Muscle layer of duodenum (tissue), 2 donors: Measurements from ENCODE around the gene KRTAP9-7.
"Not testable (repeated sequence)": the region's sequence is repeated elsewhere in the genome, so short reads cannot be mapped to it uniquely, and the experiment has no call there.

ENCODE experiments used
- H3K27ac ChIP-seq: one replicate; pipeline ENCODE4 v1.7.0; 2013; ENCODE audit warnings: mild to moderate bottlenecking, low read length
- H3K27me3 ChIP-seq: one replicate; pipeline ENCODE4 v1.7.0; 2013; ENCODE audit warnings: low read depth, mild to moderate bottlenecking, control low read depth, low read length
- H3K36me3 ChIP-seq, 2 donors: one replicate each; pipeline ENCODE4 v1.7.0; 2013; ENCODE audit warnings: low read length in 2 of 2, control low read depth in 1 of 2, mild to moderate bottlenecking in 1 of 2; ENCODE audit not compliant: insufficient read depth in 2 of 2, control insufficient read depth in 1 of 2
- H3K4me1 ChIP-seq, 2 donors: one replicate each; pipeline ENCODE4 v1.7.0; 2013; ENCODE audit warnings: low read length in 2 of 2, mild to moderate bottlenecking in 2 of 2, control low read depth in 1 of 2, moderate library complexity in 1 of 2; ENCODE audit not compliant: insufficient read depth in 2 of 2, control insufficient read depth in 1 of 2
- H3K4me3 ChIP-seq, 2 donors: one replicate each; pipeline ENCODE4 v1.7.0; 2013; ENCODE audit warnings: low read length in 2 of 2, low read depth in 1 of 2, mild to moderate bottlenecking in 1 of 2
- H3K9me3 ChIP-seq, 2 donors: one replicate each; pipeline ENCODE4 v1.7.0; 2013; ENCODE audit warnings: low read length in 2 of 2, control low read depth in 1 of 2, mild to moderate bottlenecking in 1 of 2; ENCODE audit not compliant: control insufficient read depth in 1 of 2
- donor health status: healthy.

Gene KRTAP9-7

GRCh38 chr17:41275648-41276190, at the start of gene KRTAP9-7:
Gene KRTAP9-7, plus strand, starts transcription at chr17:41275698. Its CDS starts 0 bp downstream, at chr17:41275698.
- H3K4me3 ChIP-seq, H3K36me3 ChIP-seq, H3K9me3 ChIP-seq, H3K27me3 ChIP-seq, H3K27ac ChIP-seq, H3K4me1 ChIP-seq: not testable (repeated sequence)

DNA sequence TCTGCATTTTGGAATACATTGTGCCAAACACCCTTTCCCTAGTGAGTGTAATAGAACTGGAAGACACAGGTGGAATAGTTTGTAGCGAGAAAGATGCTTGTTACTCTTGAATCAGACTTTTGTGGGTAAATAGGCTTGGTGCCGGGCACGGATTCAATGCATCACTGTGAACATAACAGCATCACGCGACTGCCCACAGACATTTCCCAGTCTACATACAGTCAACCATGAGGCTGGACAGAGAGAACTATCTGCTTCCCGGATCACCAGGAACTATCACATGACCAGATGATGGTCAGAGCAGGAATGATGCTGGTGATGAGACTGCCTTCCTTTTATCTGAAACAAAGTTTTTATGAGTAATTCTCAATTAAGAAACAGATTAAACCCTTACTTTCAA, 49.4 kb upstream of the KRTAP9-7 start:
- H3K9me3 ChIP-seq: no peaks in the 10 kb centered on the region

DNA sequence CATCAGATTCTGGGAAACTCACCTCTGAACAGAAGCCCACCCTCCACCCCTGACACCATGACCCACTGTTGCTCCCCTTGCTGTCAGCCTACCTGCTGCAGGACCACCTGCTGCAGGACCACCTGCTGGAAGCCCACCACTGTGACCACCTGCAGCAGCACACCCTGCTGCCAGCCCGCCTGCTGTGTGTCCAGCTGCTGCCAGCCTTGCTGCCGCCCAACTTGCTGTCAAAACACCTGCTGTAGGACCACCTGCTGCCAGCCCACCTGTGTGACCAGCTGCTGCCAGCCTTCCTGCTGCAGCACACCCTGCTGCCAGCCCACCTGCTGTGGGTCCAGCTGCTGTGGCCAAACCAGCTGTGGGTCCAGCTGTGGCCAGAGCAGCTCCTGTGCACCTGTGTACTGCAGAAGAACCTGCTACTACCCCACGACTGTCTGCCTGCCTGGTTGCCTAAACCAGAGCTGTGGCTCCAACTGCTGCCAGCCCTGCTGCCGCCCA, 48.9 kb upstream of the KRTAP9-7 start, which contains the start of gene KRTAP9-2:
Gene KRTAP9-2, plus strand, starts transcription at position 51 of the 498 bp plus-strand sequence. Its CDS starts 7 bp downstream, at position 58.
- not testable (repeated sequence) for H3K4me1 ChIP-seq, H3K36me3 ChIP-seq, H3K27ac ChIP-seq, H3K4me3 ChIP-seq, H3K9me3 ChIP-seq, H3K27me3 ChIP-seq

More for the DNA sequence above, 49.4 kb upstream of the KRTAP9-7 start:
- no peaks in the 10 kb centered on the region for H3K36me3 ChIP-seq
- H3K27ac ChIP-seq: no peak overlapping the region
- H3K4me3 ChIP-seq: no peak overlapping the region
- H3K27me3 ChIP-seq: no peaks in the 10 kb centered on the region
- H3K4me1 ChIP-seq: no peaks in the 10 kb centered on the region

GRCh38 chr17:41230094-41230493, 45.4 kb upstream of the KRTAP9-7 start:
- Histone ChIP-seq H3K4me1 (no peaks in the 10 kb centered on the region), H3K4me3 (no peak overlapping the region), H3K27ac (no peak overlapping the region), H3K9me3 (no peaks in the 10 kb centered on the region), H3K36me3 (no peaks in the 10 kb centered on the region), H3K27me3 (no peaks in the 10 kb centered on the region)

DNA sequence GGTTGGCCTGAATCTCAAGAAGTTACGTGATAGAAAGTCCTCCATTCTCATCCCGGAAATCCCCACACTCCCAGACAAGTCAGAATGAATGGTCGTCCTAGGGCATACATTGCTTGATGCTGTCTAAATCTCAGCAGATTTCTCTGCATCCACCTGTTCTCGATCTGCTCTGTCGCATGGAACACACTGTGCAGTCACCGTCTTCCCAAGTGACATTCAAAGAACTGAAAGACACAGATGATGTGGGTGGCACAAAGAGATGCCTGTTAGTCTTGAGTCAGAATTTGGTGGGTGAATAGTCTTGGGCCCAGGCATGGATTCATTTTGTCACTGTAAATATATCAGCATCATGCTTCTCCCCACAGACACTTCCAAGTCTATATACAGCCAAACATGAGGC, 43.8 kb upstream of the KRTAP9-7 start:
- no peak overlapping the region for H3K4me3 ChIP-seq
- no peaks in the 10 kb centered on the region for H3K4me1 ChIP-seq
- no peaks in the 10 kb centered on the region for H3K27me3 ChIP-seq
- no peak overlapping the region for H3K27ac ChIP-seq
- H3K9me3 ChIP-seq: no peaks in the 10 kb centered on the region
- no peaks in the 10 kb centered on the region for H3K36me3 ChIP-seq

DNA sequence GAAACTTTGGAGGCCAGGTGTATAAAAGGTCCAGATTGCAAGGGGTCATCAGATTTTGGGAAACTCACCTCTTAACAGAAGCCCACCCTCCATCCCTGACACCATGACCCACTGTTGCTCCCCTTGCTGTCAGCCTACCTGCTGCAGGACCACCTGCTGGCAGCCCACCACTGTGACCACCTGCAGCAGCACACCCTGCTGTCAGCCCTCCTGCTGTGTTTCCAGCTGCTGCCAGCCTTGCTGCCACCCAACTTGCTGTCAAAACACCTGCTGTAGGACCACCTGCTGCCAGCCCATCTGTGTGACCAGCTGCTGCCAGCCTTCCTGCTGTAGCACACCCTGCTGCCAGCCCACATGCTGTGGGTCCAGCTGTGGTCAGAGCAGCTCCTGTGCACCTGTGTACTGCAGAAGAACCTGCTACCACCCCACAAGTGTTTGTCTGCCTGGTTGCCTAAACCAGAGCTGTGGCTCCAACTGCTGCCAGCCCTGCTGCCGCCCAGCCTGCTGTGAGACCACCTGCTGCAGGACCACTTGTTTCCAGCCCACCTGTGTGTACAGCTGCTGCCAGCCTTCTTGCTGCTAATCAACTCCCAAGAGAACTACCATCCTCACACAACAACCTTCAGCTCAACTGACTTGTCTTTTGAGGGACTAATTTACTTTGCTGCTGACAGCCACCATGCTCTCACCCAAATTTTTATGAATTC, 42.9 kb upstream of the KRTAP9-7 start, which contains the start of gene KRTAP9-3:
Gene KRTAP9-3, plus strand, starts transcription at position 51 of the 707 bp plus-strand sequence. Its CDS starts 53 bp downstream, at position 104.
- not testable (repeated sequence) for H3K36me3 ChIP-seq, H3K9me3 ChIP-seq, H3K4me1 ChIP-seq, H3K27me3 ChIP-seq, H3K4me3 ChIP-seq, H3K27ac ChIP-seq

DNA sequence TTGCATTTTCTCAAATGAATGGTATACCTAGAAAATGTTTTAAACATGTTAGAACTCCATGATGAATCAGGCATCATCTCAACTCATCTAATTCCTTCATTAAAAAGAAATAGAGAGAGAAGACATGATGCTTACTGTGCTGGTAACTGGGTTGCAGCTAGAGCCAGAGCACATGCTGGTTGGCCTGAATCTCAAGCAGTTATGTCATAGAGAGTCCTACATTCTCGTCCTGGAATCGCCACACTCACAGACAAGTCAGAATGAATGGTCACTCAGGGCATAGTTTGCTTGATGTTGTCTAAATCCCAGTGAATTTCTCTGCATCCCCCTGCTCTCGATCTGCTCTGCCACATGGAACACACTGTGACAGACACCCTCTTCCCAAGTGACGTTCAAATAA, 38.4 kb upstream of the KRTAP9-7 start:
- H3K9me3 ChIP-seq, H3K27me3 ChIP-seq, H3K27ac ChIP-seq, H3K4me1 ChIP-seq, H3K4me3 ChIP-seq, H3K36me3 ChIP-seq: not testable (repeated sequence)

DNA sequence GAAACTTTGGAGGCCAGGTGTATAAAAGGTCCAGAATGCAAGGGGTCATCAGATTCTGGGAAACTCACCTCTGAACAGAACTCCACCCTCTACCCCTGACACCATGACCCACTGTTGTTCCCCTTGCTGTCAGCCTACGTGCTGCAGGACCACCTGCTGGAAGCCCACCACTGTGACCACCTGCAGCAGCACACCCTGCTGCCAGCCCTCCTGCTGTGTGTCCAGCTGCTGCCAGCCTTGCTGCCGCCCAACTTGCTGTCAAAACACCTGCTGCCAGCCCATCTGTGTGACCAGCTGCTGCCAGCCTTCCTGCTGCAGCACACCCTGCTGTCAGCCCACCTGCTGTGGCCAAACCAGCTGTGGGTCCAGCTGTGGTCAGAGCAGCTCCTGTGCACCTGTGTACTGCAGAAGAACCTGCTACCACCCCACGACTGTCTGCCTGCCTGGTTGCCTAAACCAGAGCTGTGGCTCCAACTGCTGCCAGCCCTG, 37.5 kb upstream of the KRTAP9-7 start, which contains the start of gene KRTAP9-8:
Gene KRTAP9-8, plus strand, starts transcription at position 51 of the 489 bp plus-strand sequence. Its CDS starts 53 bp downstream, at position 104.
- H3K36me3 ChIP-seq, H3K4me1 ChIP-seq, H3K9me3 ChIP-seq, H3K27me3 ChIP-seq, H3K27ac ChIP-seq, H3K4me3 ChIP-seq: not testable (repeated sequence)

DNA sequence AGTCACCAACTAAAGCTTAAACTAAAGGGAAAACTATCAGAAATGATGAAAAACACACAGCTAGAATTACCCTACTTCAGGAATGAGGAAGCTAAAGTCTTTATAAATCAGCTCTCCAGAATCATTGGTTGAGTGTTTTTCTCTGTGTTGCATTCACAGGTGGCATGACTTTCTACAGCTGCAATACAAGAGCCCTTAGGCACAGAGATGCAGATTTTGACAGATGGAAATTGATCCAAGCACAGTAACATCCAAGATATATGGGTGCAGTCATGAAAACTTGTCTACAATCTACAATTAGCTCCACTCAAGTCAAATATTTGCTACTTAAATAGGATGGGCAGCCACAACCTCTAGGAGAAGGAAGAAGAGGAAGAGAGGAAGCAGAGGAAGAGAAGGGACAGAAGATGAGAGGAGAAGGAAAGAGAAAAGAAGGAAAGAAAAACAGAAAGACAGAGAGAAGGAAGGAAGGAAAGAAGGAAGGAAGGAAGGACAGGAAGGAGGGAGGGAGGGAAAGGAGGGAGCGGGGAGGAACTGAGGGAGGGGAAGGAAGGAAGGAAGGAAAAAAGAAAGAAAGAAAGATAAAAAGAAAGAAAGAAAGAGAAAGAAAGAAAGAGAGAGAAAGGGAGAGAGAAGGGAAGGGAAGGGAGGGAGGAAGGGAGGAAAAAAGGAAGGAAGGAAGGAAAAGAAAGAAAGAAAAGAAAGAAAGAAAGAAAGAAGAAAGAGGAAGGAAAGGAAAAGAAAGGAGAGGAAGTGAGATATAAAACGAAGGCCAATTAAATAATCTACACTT, 28.3 kb upstream of the KRTAP9-7 start:
- H3K4me3 ChIP-seq, H3K9me3 ChIP-seq, H3K4me1 ChIP-seq, H3K27me3 ChIP-seq, H3K36me3 ChIP-seq, H3K27ac ChIP-seq: not testable (repeated sequence)

- H3K27ac ChIP-seq, H3K4me1 ChIP-seq, H3K9me3 ChIP-seq, H3K36me3 ChIP-seq, H3K4me3 ChIP-seq, H3K27me3 ChIP-seq: not testable (repeated sequence)
Measured at GRCh38 chr17:41249637-41250240, 25.8 kb upstream of the KRTAP9-7 start, which contains the start of gene KRTAP9-4. Gene KRTAP9-4, plus strand, starts transcription at chr17:41249687. Its CDS starts 34 bp downstream, at chr17:41249721.

GRCh38 chr17:41251261-41251660, 24.2 kb upstream of the KRTAP9-7 start:
- no peak overlapping the region for H3K4me3 ChIP-seq
- no peak overlapping the region for H3K27ac ChIP-seq
- H3K36me3 ChIP-seq: no peaks in the 10 kb centered on the region
- no peaks in the 10 kb centered on the region for H3K9me3 ChIP-seq
- H3K27me3 ChIP-seq: no peaks in the 10 kb centered on the region
- no peaks in the 10 kb centered on the region for H3K4me1 ChIP-seq
